AG09309 (cell line): ENCODE results near the gene YES1.

Experiments used
- DNase-seq: peaks from one replicate; pipeline ENCODE4 v3.0.0-alpha.2; 2010; ENCODE audit warnings: low read depth
- H3K4me3 ChIP-seq: 2 replicates; pipeline ENCODE4 v1.5.1; 2011; ENCODE audit warnings: mild to moderate bottlenecking, low read depth, low read length, moderate library complexity; ENCODE audit not compliant: control insufficient read depth
- CTCF ChIP-seq: IDR thresholded peaks from 2 replicates; pipeline ENCODE4 v1.5.1; 2011; ENCODE audit warnings: mild to moderate bottlenecking, low read depth, low read length, inconsistent platforms; ENCODE audit not compliant: insufficient read depth, control insufficient read depth; ENCODE audit errors: missing control alignments

The YES1 gene

GRCh38 chr18:706405-706804 is 105.6 kb downstream of the YES1 start:
- no peak for DNase-seq
- TF ChIP-seq CTCF: no peak
- H3K4me3 ChIP-seq: no peak overlapping the region

- no peak for DNase-seq
- no peak for TF ChIP-seq CTCF
- H3K4me3 ChIP-seq: no peak overlapping the region
These were observed 108.7 kb downstream of the YES1 start for GRCh38 chr18:703213-703967.

GRCh38 chr18:697800-698199 is 114.2 kb downstream of the YES1 start:
- DNase-seq: no peak
- TF ChIP-seq CTCF: no peak
- H3K4me3 ChIP-seq: no peak overlapping the region

GRCh38 chr18:697012-697411 is 115.0 kb downstream of the YES1 start:
- TF ChIP-seq CTCF: no peak
- no peak for DNase-seq
- no peak overlapping the region for H3K4me3 ChIP-seq

GRCh38 chr18:693466-694187 is 118.4 kb downstream of the YES1 start:
- DNase-seq: no peak
- no peak overlapping the region for H3K4me3 ChIP-seq
- TF ChIP-seq CTCF: no peak

- H3K4me3 ChIP-seq: no peak overlapping the region
- DNase-seq: no peak
- TF ChIP-seq CTCF: no peak
These were observed 119.2 kb downstream of the YES1 start for GRCh38 chr18:692824-693223.
